Upper lobe of left lung (tissue), 4 donors: ENCODE data around the gene RIMS1.

Experiments
- EP300 ChIP-seq, 4 donors: sonication (generic); formaldehyde crosslinking; IDR thresholded peaks; one replicate each; pipeline ENCODE4 v1.5.1; 2017; ENCODE audit warnings: antibody characterized with exemption in 4 of 4, control low read depth in 2 of 4
- POLR2A ChIP-seq, 4 donors: fragments of 450-650 bp; IDR thresholded peaks; one replicate each; pipeline ENCODE4 v1.5.1; 2016 to 2017; ENCODE audit warnings: antibody characterized with exemption in 4 of 4, mild to moderate bottlenecking in 2 of 4
- POLR2AphosphoS5 ChIP-seq, 2 donors: sonication (generic); formaldehyde crosslinking; IDR thresholded peaks; one replicate each; pipeline ENCODE4 v1.5.1; 2017; ENCODE audit warnings: antibody characterized with exemption in 2 of 2
- TF ChIP-seq, protein P1 (sequence below), 6 experiments: fragments of 450-650 bp in 4 of 6; fragments of 200-600 bp in 2 of 6; sonication (generic) in 2 of 6; IDR thresholded peaks; one replicate each; pipeline ENCODE4 v1.5.1; 2016 to 2019; ENCODE audit warnings: antibody characterized with exemption in 6 of 6

DNA sequence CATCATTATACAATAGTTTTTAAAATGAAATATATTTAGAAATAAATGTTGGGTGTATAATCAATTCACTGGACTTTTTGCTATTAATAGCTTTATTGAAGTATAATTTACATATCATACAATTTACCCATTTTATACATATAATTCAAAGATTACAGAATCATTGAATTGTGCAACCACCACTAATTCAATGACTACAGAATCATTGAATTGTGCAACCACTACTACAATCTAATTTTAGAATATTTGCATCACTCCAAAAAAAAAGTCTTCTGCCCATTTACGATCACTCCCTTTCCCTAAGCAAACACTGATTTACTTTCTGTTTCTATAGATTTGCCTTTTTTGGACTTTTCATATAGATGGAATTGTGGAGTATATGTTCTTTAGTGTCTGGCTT is 35.1 kb upstream of the RIMS1 start:
- TF ChIP-seq POLR2A (IDR thresholded peaks at IDR 0.05) = no peak
- TF ChIP-seq, protein P1, sequence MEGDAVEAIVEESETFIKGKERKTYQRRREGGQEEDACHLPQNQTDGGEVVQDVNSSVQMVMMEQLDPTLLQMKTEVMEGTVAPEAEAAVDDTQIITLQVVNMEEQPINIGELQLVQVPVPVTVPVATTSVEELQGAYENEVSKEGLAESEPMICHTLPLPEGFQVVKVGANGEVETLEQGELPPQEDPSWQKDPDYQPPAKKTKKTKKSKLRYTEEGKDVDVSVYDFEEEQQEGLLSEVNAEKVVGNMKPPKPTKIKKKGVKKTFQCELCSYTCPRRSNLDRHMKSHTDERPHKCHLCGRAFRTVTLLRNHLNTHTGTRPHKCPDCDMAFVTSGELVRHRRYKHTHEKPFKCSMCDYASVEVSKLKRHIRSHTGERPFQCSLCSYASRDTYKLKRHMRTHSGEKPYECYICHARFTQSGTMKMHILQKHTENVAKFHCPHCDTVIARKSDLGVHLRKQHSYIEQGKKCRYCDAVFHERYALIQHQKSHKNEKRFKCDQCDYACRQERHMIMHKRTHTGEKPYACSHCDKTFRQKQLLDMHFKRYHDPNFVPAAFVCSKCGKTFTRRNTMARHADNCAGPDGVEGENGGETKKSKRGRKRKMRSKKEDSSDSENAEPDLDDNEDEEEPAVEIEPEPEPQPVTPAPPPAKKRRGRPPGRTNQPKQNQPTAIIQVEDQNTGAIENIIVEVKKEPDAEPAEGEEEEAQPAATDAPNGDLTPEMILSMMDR (IDR thresholded peaks at IDR 0.05) = no peak
- no peak for TF ChIP-seq POLR2AphosphoS5 (IDR thresholded peaks at IDR 0.05)
- TF ChIP-seq EP300 (IDR thresholded peaks at IDR 0.05) = no peak
